ENCODE results near the gene FBXW9. TPM values are rescaled to one million over a fixed set of nuclear protein-coding genes. Genes with fewer than 3 reads are reported as not detected.
A peak's percentile ranks its signal among the peaks of the same experiment; 100 is the strongest.

Gene FBXW9
- total and polyA plus RNA-seq, 2 of the 13 experiments (the other 11 are each of a cell fraction or from before 2014, with no cell fraction given) = 5.7 to 6.1 TPM

DNA sequence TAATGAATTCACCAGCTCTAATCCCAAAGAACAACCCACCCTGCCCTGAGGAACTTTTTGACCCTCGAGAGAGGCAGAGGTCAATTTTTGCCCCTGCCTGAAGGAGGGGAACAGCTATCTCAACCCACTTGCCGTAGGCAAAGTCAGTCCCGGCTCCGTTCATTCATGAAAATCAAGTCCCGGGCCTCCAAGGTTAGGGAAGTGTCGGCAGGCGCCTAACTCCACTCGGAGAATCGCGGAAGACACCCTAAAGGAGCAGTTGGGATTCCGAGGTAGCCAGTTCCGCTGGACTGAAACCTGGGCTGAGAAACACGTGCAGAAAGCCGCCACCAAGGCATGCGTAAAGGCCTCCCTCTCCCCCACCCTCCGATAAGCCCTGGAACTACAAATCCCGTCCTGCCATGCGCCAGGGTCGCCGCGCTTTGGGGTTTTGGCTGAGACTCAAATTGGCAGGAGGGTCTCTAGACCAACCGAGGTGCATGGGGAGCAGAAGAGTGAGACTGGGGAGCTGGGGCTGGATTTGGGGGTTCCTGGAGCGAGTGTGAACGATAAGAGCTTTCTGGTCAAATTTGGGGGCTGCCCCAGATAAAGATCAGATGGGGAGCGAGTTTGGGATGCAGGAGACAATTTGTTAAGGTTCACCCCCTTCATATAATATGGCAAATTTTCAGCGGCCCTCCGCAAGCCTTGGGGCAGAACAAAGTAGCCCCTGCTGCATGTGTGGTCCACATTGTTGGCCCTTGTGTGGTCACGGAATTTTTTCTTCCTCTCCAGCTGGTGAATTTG is 27.4 kb upstream of the FBXW9 start, which contains the start of gene TNPO2 (continued):
- TF ChIP-seq ZBTB40 (IDR thresholded peaks at IDR 0.05) = no peak
- 0 out of 2 replicates have a peak, but pooled peaks have one; percentile 34 for TF ChIP-seq ZBTB40 (CRISPR knock-in tag; IDR thresholded peaks at IDR 0.05)
- peak; percentile 91 for TF ChIP-seq ZFX (CRISPR knock-in tag; IDR thresholded peaks at IDR 0.05; ENCODE audit: low read depth)
- 0 out of 2 replicates have a peak, but pooled peaks have one; percentile 21 for TF ChIP-seq E2F5 (CRISPR knock-in tag; conservative IDR thresholded peaks at IDR 0.05)
- peak; percentile 76 for TF ChIP-seq GABPB1 (CRISPR knock-in tag; IDR thresholded peaks at IDR 0.05)
- 0 out of 2 replicates have a peak, but pooled peaks have one; percentile 25 for TF ChIP-seq PCBP1 (IDR thresholded peaks at IDR 0.05; ENCODE audit: borderline replicate concordance, low read depth, low read length)
- 0 out of 2 replicates have a peak, but pooled peaks have one; percentile 53 for TF ChIP-seq RFXANK (CRISPR knock-in tag; IDR thresholded peaks at IDR 0.05)
- TF ChIP-seq ZNF335 (CRISPR knock-in tag; IDR thresholded peaks at IDR 0.05) = peak; percentile 83
- 0 out of 2 replicates have a peak, but pooled peaks have one; percentile 4 for TF ChIP-seq RARA (CRISPR knock-in tag; IDR thresholded peaks at IDR 0.05)
- peak; percentile 83 for TF ChIP-seq YEATS4 (CRISPR knock-in tag; IDR thresholded peaks at IDR 0.05; ENCODE audit: borderline replicate concordance)
- no peak for TF ChIP-seq ATF1 (CRISPR knock-in tag; IDR thresholded peaks at IDR 0.05)
- TF ChIP-seq MAX (IDR thresholded peaks at IDR 0.05) = peak; percentile 98
- TF ChIP-seq ZNF124 (CRISPR knock-in tag; IDR thresholded peaks at IDR 0.05) = peak; percentile 61; the same call in 1 of the 2 replicates
- peak; percentile 71; the same call in 1 of the 2 replicates for TF ChIP-seq ZNF598 (CRISPR knock-in tag; IDR thresholded peaks at IDR 0.05; ENCODE audit: borderline replicate concordance)
- TF ChIP-seq ZNF264 (CRISPR knock-in tag; IDR thresholded peaks at IDR 0.05) = no peak
- peak; percentile 94 for TF ChIP-seq NR2C2 (CRISPR knock-in tag; IDR thresholded peaks at IDR 0.05; ENCODE audit: borderline replicate concordance)
- peak; percentile 93 for TF ChIP-seq ZNF143 (CRISPR knock-in tag; IDR thresholded peaks at IDR 0.05)
- no peak for TF ChIP-seq ARNT (IDR thresholded peaks at IDR 0.05)
- no peak for TF ChIP-seq ATF7 (IDR thresholded peaks at IDR 0.05)
- TF ChIP-seq ATF7 (CRISPR knock-in tag; IDR thresholded peaks at IDR 0.05) = no peak
- peak; percentile 68; the same call in 1 of the 2 replicates for TF ChIP-seq ZNF788 (CRISPR knock-in tag; IDR thresholded peaks at IDR 0.05; ENCODE audit: borderline replicate concordance)
